Testis (tissue), 5 donors: Measurements from ENCODE around the gene GAGE12D. TPM values are rescaled to one million over a fixed set of nuclear protein-coding genes. Genes with fewer than 3 reads are reported as not detected.
"Not testable (repeated sequence)": the region's sequence is repeated elsewhere in the genome, so short reads cannot be mapped to it uniquely, and the experiment has no call there.

ENCODE experiments used
- DNase-seq: peaks from one replicate; pipeline ENCODE4 v3.0.0-alpha.2; 2019
- H3K27ac ChIP-seq, 2 donors: fragments of 200-600 bp; sonication (generic); one replicate each; pipeline ENCODE4 v1.5.1; 2019
- H3K27me3 ChIP-seq: fragments of 200-600 bp; sonication (generic); one replicate; pipeline ENCODE4 v1.5.1; 2019
- H3K36me3 ChIP-seq: fragments of 200-600 bp; sonication (generic); one replicate; pipeline ENCODE4 v1.5.1; 2017; ENCODE audit warnings: low read depth; ENCODE audit errors: missing control alignments
- H3K4me1 ChIP-seq: fragments of 200-600 bp; sonication (generic); one replicate; pipeline ENCODE4 v1.5.1; 2019
- H3K4me3 ChIP-seq, 2 donors: fragments of 200-600 bp; sonication (generic); one replicate each; pipeline ENCODE4 v1.5.1; 2017 to 2019
- H3K9me3 ChIP-seq: fragments of 200-600 bp; sonication (generic); one replicate; pipeline ENCODE4 v1.5.1; 2017
- WGBS, 2 donors: methylation state at CpG; one replicate each; pipeline ENCODE4 v1.1.5; 2018; 5-methylcytosine and 5-hydroxymethylcytosine counted together
- intact Hi-C: fragments of 100-400 bp; cut with DNase I; formaldehyde crosslinking; loops from one replicate; pipeline ENCODE4 v1.15.1; 2023; ENCODE audit warnings: low total_unique reads
- long read RNA-seq, 2 donors: transcript quantifications; one replicate each; lab custom pipeline, GENCODE V29; 2026
- polyA plus RNA-seq: library from polyadenylated mRNA; stranded (reverse); fragments of 350-450 nt; fragmentation: Illumina TruSeq; extraction: RNeasy Lipid Tissue Mini Kit (QIAGEN cat#74804); gene quantifications from one replicate; pipeline ENCODE4 v1.2.3, GENCODE V29; 2014; ENCODE audit warnings: low read depth, low replicate concordance; ENCODE audit not compliant: insufficient read depth
- total RNA-seq, 2 donors: library from RNA; depleted of rRNA; stranded (reverse); fragments of >200 nt; gene quantifications; one replicate each; pipeline ENCODE4 v1.2.3, GENCODE V29; 2016

Gene GAGE12D, protein sequence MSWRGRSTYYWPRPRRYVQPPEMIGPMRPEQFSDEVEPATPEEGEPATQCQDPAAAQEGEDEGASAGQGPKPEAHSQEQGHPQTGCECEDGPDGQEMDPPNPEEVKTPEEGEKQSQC
- total RNA-seq (not detected), polyA plus RNA-seq (not detected)
- long read RNA-seq, donor 1, transcript GAGE12D-201 (5 exons, 527 nt), result major isoform, 9 of 9 reads
- long read RNA-seq, donor 1, partial matches to known transcripts, result 0 of 9 reads
- long read RNA-seq, donor 1, other reads (novel, unspliced or antisense), result 0 of 9 reads
- long read RNA-seq, donor 2, result 0 reads

DNA sequence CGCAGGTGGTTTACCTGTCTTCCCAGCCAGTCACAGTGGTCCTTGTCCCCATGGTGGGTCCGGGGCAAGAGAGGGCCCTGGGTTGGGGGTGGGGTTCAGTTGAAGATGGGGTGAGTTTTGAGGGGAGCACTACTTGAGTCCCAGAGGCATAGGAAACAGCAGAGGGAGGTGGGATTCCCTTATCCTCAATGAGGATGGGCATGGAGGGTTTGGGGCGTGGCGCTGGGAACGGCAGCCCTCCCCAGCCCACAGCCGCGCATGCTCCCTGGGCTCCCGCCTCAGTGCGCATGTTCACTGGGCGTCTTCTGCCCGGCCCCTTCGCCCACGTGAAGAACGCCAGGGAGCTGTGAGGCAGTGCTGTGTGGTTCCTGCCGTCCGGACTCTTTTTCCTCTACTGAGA is at the start of gene GAGE12D:
Gene GAGE12D (plus strand): TSS at position 301 of the 400 bp plus-strand sequence. CDS start 1,155 bp downstream, outside the sequence.
- DNase-seq, H3K4me1 ChIP-seq, H3K36me3 ChIP-seq, H3K4me3 ChIP-seq, H3K9me3 ChIP-seq, H3K27me3 ChIP-seq, H3K27ac ChIP-seq, intact Hi-C loops: not testable (repeated sequence)
- no CpG with 5 or more reads among the region's 16 CpGs for WGBS, 2 donors

DNA sequence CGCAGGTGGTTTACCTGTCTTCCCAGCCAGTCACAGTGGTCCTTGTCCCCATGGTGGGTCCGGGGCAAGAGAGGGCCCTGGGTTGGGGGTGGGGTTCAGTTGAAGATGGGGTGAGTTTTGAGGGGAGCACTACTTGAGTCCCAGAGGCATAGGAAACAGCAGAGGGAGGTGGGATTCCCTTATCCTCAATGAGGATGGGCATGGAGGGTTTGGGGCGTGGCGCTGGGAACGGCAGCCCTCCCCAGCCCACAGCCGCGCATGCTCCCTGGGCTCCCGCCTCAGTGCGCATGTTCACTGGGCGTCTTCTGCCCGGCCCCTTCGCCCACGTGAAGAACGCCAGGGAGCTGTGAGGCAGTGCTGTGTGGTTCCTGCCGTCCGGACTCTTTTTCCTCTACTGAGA is 9.7 kb upstream of the GAGE12D start, which contains the start of gene GAGE12C:
Gene GAGE12C (plus strand): TSS at position 301 of the 400 bp plus-strand sequence. CDS start 1,155 bp downstream, outside the sequence.
- WGBS, 2 donors, result no CpG with 5 or more reads among the region's 16 CpGs
- H3K4me3 ChIP-seq, H3K4me1 ChIP-seq: not testable (repeated sequence)

DNA sequence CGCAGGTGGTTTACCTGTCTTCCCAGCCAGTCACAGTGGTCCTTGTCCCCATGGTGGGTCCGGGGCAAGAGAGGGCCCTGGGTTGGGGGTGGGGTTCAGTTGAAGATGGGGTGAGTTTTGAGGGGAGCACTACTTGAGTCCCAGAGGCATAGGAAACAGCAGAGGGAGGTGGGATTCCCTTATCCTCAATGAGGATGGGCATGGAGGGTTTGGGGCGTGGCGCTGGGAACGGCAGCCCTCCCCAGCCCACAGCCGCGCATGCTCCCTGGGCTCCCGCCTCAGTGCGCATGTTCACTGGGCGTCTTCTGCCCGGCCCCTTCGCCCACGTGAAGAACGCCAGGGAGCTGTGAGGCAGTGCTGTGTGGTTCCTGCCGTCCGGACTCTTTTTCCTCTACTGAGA is 9.5 kb downstream of the GAGE12D start, which contains the start of gene GAGE12E:
Gene GAGE12E (plus strand): TSS at position 301 of the 400 bp plus-strand sequence. CDS start 1,155 bp downstream, outside the sequence.
- H3K9me3 ChIP-seq, H3K4me3 ChIP-seq, DNase-seq, intact Hi-C loops, H3K36me3 ChIP-seq, H3K27ac ChIP-seq, H3K4me1 ChIP-seq, H3K27me3 ChIP-seq: not testable (repeated sequence)
- WGBS, 2 donors, result no CpG with 5 or more reads among the region's 16 CpGs

More for the DNA sequence above, 9.7 kb upstream of the GAGE12D start, which contains the start of gene GAGE12C:
- intact Hi-C loops, H3K27ac ChIP-seq, DNase-seq, H3K9me3 ChIP-seq, H3K27me3 ChIP-seq, H3K36me3 ChIP-seq: not testable (repeated sequence)

DNA sequence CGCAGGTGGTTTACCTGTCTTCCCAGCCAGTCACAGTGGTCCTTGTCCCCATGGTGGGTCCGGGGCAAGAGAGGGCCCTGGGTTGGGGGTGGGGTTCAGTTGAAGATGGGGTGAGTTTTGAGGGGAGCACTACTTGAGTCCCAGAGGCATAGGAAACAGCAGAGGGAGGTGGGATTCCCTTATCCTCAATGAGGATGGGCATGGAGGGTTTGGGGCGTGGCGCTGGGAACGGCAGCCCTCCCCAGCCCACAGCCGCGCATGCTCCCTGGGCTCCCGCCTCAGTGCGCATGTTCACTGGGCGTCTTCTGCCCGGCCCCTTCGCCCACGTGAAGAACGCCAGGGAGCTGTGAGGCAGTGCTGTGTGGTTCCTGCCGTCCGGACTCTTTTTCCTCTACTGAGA is 19.0 kb downstream of the GAGE12D start, which contains the start of gene GAGE12F:
Gene GAGE12F (plus strand): TSS at position 301 of the 400 bp plus-strand sequence. CDS start 1,155 bp downstream, outside the sequence.
- DNase-seq, H3K4me1 ChIP-seq, H3K27me3 ChIP-seq, intact Hi-C loops, H3K27ac ChIP-seq, H3K4me3 ChIP-seq, H3K36me3 ChIP-seq, H3K9me3 ChIP-seq: not testable (repeated sequence)
- no CpG with 5 or more reads among the region's 16 CpGs for WGBS, 2 donors

DNA sequence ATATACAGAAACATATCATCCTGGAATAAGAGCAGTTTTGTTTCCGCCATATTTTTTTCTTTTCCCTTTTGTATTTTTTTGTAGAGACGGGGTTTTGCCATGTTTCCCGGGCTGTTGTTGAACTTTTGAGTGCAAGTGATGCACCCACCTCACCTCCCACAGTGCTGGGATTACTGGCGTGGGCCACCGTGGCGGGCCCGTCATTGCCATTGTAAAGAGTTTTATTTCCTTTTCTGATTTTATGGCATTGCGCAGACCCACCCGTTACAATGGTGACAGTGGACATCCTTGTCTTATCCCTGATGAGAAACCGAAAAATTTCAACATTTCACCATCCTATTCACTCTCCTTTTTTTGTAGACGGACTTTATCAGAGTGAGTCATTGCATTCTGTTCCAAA is 27.2 kb downstream of the GAGE12D start:
- intact Hi-C loops, H3K9me3 ChIP-seq, H3K4me1 ChIP-seq, DNase-seq, H3K36me3 ChIP-seq, H3K27me3 ChIP-seq, H3K27ac ChIP-seq, H3K4me3 ChIP-seq: not testable (repeated sequence)
- no CpG with 5 or more reads among the region's 11 CpGs for WGBS, 2 donors

DNA sequence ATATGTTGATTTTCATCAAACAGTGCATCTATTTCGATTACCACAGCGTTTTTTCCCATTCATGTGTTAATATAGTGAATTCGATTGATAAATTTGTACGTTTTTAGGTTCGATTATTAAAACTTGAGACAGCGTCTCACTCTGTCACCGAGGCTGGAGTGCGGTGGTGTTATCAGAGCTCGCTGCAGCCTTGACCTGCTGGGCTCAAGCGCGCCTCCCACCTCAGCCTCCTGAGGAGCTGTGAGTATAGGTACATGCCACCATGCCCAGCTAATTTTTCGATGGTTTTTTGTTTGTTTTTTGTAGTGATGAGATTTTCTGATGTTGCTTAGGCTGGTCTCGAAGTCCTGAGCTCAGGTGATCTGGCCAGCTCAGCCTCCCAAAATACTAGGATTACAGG is 27.6 kb downstream of the GAGE12D start:
- H3K4me3 ChIP-seq, H3K27me3 ChIP-seq, DNase-seq, H3K9me3 ChIP-seq, H3K27ac ChIP-seq, H3K36me3 ChIP-seq, H3K4me1 ChIP-seq, intact Hi-C loops: not testable (repeated sequence)
- WGBS, 2 donors, result 85% methylated on average over 9 of the region's 13 CpGs; no CpG with 5 or more reads in 1 of the 2 donors

DNA sequence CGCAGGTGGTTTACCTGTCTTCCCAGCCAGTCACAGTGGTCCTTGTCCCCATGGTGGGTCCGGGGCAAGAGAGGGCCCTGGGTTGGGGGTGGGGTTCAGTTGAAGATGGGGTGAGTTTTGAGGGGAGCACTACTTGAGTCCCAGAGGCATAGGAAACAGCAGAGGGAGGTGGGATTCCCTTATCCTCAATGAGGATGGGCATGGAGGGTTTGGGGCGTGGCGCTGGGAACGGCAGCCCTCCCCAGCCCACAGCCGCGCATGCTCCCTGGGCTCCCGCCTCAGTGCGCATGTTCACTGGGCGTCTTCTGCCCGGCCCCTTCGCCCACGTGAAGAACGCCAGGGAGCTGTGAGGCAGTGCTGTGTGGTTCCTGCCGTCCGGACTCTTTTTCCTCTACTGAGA is 28.6 kb downstream of the GAGE12D start, which contains the start of gene GAGE12G:
Gene GAGE12G (plus strand): TSS at position 301 of the 400 bp plus-strand sequence. CDS start 1,155 bp downstream, outside the sequence.
- H3K4me1 ChIP-seq, intact Hi-C loops, DNase-seq, H3K4me3 ChIP-seq, H3K27ac ChIP-seq, H3K27me3 ChIP-seq, H3K36me3 ChIP-seq, H3K9me3 ChIP-seq: not testable (repeated sequence)
- WGBS, 2 donors, result no CpG with 5 or more reads among the region's 16 CpGs

DNA sequence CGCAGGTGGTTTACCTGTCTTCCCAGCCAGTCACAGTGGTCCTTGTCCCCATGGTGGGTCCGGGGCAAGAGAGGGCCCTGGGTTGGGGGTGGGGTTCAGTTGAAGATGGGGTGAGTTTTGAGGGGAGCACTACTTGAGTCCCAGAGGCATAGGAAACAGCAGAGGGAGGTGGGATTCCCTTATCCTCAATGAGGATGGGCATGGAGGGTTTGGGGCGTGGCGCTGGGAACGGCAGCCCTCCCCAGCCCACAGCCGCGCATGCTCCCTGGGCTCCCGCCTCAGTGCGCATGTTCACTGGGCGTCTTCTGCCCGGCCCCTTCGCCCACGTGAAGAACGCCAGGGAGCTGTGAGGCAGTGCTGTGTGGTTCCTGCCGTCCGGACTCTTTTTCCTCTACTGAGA is 38.1 kb downstream of the GAGE12D start, which contains the start of gene GAGE12H:
Gene GAGE12H (plus strand): TSS at position 301 of the 400 bp plus-strand sequence. CDS start 1,155 bp downstream, outside the sequence.
- H3K4me1 ChIP-seq, H3K27ac ChIP-seq, DNase-seq, H3K27me3 ChIP-seq, H3K4me3 ChIP-seq, H3K9me3 ChIP-seq, H3K36me3 ChIP-seq, intact Hi-C loops: not testable (repeated sequence)
- no CpG with 5 or more reads among the region's 16 CpGs for WGBS, 2 donors

DNA sequence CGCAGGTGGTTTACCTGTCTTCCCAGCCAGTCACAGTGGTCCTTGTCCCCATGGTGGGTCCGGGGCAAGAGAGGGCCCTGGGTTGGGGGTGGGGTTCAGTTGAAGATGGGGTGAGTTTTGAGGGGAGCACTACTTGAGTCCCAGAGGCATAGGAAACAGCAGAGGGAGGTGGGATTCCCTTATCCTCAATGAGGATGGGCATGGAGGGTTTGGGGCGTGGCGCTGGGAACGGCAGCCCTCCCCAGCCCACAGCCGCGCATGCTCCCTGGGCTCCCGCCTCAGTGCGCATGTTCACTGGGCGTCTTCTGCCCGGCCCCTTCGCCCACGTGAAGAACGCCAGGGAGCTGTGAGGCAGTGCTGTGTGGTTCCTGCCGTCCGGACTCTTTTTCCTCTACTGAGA is 47.7 kb downstream of the GAGE12D start, which contains the start of gene GAGE2A:
Gene GAGE2A (plus strand): TSS at position 301 of the 400 bp plus-strand sequence. CDS start 1,155 bp downstream, outside the sequence.
- H3K4me1 ChIP-seq, H3K9me3 ChIP-seq, H3K36me3 ChIP-seq, H3K27ac ChIP-seq, H3K4me3 ChIP-seq, intact Hi-C loops, DNase-seq, H3K27me3 ChIP-seq: not testable (repeated sequence)
- no CpG with 5 or more reads among the region's 16 CpGs for WGBS, 2 donors

DNA sequence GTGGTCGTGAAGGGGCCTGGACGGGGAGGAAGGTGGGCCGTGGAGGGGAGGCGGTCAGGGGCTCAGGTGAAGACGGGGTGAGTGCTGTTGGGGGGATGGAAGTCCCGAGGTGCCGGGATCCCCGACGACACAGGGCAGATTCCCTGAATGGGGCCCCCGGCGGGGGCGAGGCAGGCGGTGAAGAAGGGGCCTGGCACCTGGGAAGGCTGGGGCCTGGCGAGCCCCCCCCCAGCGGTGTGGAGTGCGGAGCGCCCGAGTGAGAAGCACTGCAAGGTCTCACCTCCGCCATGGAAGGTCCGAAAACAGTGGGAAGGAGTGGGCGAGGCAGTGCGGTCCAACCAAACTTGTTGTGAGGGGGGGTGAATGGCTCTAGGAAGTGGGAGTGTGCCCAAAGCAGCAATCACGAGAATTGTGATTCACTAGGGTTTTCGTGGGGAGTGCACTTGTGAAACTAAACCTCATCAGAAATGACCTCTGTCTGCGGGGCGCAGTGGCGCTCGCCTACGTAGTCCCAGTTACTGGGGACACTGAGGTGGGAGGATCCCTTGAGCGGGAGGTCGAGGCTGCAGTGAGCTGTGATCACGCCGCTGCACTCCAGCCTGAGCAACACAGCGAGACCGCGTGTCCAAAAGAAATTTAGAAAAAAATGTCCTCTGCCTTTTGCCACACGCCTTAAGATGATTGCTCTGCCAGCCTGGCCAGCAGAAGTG is 48.4 kb downstream of the GAGE12D start:
- H3K4me1 ChIP-seq, H3K27ac ChIP-seq, H3K36me3 ChIP-seq, H3K27me3 ChIP-seq, H3K4me3 ChIP-seq, intact Hi-C loops, H3K9me3 ChIP-seq: not testable (repeated sequence)
- WGBS, 2 donors, result 70 to 79% methylated on average over 12 to 30 of the region's 37 CpGs
- peak; percentile 23 for DNase-seq

DNA sequence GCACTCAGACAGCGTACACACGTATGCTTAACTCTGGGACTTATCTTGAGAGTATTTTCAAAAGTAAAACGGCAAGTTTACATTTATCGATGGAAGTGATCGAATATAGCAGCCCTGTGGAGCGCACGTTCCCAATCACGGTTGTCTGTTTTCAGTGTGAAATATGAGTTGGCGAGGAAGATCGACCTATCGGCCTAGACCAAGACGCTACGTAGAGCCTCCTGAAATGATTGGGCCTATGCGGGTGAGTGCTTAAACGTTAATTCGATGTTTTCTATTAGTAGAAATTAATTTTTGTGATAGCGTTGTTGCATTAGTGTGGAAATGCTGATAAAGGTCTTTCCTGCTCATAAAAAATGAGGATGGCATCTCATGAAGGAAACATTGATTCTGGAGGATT is 49.0 kb downstream of the GAGE12D start:
- intact Hi-C loops, H3K4me1 ChIP-seq, H3K9me3 ChIP-seq, DNase-seq, H3K27me3 ChIP-seq, H3K4me3 ChIP-seq, H3K27ac ChIP-seq, H3K36me3 ChIP-seq: not testable (repeated sequence)
- WGBS, 2 donors, result 66 to 67% methylated on average over 14 to 15 of the region's 17 CpGs
